Measurements from ENCODE around the gene C2orf72. TPM values are rescaled to one million over a fixed set of nuclear protein-coding genes. Genes with fewer than 3 reads are reported as not detected.

C2orf72 gene
- total and polyA plus RNA-seq, 2 donors (not counting 3 experiments of a cell fraction or from before 2014, with no cell fraction given), result 0.01 to 0.11 TPM

DNA sequence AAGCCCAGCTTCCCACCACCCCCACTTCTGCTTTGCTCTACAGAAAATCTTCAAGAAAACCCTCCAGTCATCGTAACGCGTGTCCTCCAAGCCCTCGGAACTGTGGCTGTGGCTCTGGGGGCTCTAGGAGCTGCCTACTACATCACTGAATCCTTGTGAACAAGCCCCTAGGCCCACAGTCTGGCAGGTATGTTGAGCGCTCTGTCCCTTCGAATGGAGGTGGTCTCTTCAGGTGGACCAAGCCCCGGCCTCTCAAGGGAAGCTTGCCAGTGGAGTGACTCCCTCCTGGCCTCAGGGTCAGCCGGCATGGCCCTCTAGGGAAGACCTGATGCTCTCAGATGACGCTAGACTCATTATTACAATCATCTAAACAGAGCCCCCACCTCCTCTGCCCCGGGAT is 34.7 kb upstream of the C2orf72 start:
- intact Hi-C loops (cut with micrococcal nuclease), result no loop called here
- Histone ChIP-seq H3K79me2 (ENCODE audit: control insufficient read depth, insufficient read depth, low read length) (no peaks in the 10 kb centered on the region), H3K9me1 (replicated peaks; ENCODE audit: control insufficient read depth, extremely low read depth, insufficient read depth, low read length) (no peaks in the 10 kb centered on the region), H3K27ac (ENCODE audit: insufficient read depth, low read depth, low read length) (no peak overlapping the region), H4K20me1 (replicated peaks; ENCODE audit: control insufficient read depth, extremely low read depth, insufficient read depth, low read length) (no peaks in the 10 kb centered on the region), H2AFZ (ENCODE audit: low read depth, low read length) (no peak overlapping the region), H3K27me3 (ENCODE audit: control insufficient read depth in 2 of 2, insufficient read depth in 2 of 2, low read length in 2 of 2) (peaks cover 2 to 10% of the 10 kb centered on the region in 2 experiments), H3K9me3 (replicated peaks; ENCODE audit: control insufficient read depth, insufficient read depth, low read length) (no peaks in the 10 kb centered on the region), H3K4me1 (ENCODE audit: control insufficient read depth, extremely low read depth, insufficient read depth, low read length) (no peaks in the 10 kb centered on the region), H3K4me3 (replicated peaks in 1 of 3; ENCODE audit: insufficient read depth in 1 of 3, low read depth in 1 of 3, low read length in 3 of 3) (no peak overlapping the region), H3K9ac (replicated peaks; ENCODE audit: extremely low read depth, insufficient read depth, low read length) (no peak overlapping the region), H3K4me2 (ENCODE audit: insufficient read depth, low read length) (no peak overlapping the region), H3K36me3 (ENCODE audit: control insufficient read depth in 2 of 2, extremely low read depth in 1 of 2, insufficient read depth in 2 of 2, low read length in 2 of 2) (no peaks in the 10 kb centered on the region)
- DNase-seq (ENCODE audit: low read depth, low spot score) (no peak), FAIRE-seq (no peak)
- TF ChIP-seq GATA2 (IDR thresholded peaks at IDR 0.05; ENCODE audit: insufficient read depth, insufficient read length, low read depth, low read length) (no peak), POLR2A (IDR thresholded peaks at IDR 0.05; ENCODE audit: low read depth, low read length) (no peak), FOS (IDR thresholded peaks at IDR 0.05; ENCODE audit: borderline replicate concordance, insufficient read depth, low read length) (no peak), POLR2AphosphoS5 (IDR thresholded peaks at IDR 0.05; ENCODE audit: insufficient read depth, low read depth, low read length) (no peak), EZH2 (IDR thresholded peaks at IDR 0.05; ENCODE audit: borderline replicate concordance, low read depth, low read length, severe bottlenecking) (no peak), MYC (IDR thresholded peaks at IDR 0.05; ENCODE audit: low read depth, low read length) (no peak), JUN (IDR thresholded peaks at IDR 0.05; ENCODE audit: borderline replicate concordance, insufficient read depth, insufficient read length, low read depth) (no peak)
- TF ChIP-seq, protein P1, sequence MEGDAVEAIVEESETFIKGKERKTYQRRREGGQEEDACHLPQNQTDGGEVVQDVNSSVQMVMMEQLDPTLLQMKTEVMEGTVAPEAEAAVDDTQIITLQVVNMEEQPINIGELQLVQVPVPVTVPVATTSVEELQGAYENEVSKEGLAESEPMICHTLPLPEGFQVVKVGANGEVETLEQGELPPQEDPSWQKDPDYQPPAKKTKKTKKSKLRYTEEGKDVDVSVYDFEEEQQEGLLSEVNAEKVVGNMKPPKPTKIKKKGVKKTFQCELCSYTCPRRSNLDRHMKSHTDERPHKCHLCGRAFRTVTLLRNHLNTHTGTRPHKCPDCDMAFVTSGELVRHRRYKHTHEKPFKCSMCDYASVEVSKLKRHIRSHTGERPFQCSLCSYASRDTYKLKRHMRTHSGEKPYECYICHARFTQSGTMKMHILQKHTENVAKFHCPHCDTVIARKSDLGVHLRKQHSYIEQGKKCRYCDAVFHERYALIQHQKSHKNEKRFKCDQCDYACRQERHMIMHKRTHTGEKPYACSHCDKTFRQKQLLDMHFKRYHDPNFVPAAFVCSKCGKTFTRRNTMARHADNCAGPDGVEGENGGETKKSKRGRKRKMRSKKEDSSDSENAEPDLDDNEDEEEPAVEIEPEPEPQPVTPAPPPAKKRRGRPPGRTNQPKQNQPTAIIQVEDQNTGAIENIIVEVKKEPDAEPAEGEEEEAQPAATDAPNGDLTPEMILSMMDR (IDR thresholded peaks at IDR 0.05; ENCODE audit: extremely low read depth in 1 of 2, insufficient read depth in 1 of 2, low read depth in 1 of 2, low read length in 2 of 2), result no peak
- TF ChIP-seq, protein P2, sequence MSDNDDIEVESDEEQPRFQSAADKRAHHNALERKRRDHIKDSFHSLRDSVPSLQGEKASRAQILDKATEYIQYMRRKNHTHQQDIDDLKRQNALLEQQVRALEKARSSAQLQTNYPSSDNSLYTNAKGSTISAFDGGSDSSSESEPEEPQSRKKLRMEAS (IDR thresholded peaks at IDR 0.05; ENCODE audit: insufficient read depth, insufficient read length), result no peak
- dilution Hi-C loops (cut with MboI; ENCODE audit: extremely low pct_ligation_motif_present, low sequenced_read_pairs), result no loop called here
- CTCF ChIA-PET, result interaction anchor here (1.4 kb wide), 1 partner anchor 16 kb away, joined by 5 read pairs; no protein-coding TSS in a partner anchor
- POLR2A ChIA-PET, result no interaction called here
- no TSS peak for BruUV-seq (replicated peaks)

All from endothelial cell of umbilical vein (primary cell).